ENCODE measurements around the gene STX18. TPM values are rescaled to one million over a fixed set of nuclear protein-coding genes. Genes with fewer than 3 reads are reported as not detected.

Gene STX18
- total RNA-seq, 1 donor from 2014 or later = 17.3 TPM

DNA sequence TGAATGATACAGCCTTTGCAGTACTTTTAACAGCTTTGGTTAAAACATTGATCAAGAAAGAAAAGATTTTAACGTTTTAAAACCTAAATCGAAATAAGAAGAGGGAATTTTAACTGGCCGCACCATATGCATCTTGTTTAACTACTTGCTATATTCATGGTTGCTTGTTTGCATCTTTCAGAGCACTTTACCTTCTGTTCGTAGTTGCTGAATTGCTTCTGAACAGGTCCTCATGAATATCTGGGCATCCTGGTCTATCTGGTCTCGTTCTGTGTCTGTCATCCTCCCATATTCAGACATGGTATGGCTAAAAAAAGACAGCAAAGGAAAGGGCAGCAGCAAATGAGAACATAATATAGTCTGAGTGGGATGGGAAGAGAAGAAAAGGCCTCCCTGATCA lies 82.7 kb downstream of the STX18 start:
- TF ChIP-seq, protein P1, sequence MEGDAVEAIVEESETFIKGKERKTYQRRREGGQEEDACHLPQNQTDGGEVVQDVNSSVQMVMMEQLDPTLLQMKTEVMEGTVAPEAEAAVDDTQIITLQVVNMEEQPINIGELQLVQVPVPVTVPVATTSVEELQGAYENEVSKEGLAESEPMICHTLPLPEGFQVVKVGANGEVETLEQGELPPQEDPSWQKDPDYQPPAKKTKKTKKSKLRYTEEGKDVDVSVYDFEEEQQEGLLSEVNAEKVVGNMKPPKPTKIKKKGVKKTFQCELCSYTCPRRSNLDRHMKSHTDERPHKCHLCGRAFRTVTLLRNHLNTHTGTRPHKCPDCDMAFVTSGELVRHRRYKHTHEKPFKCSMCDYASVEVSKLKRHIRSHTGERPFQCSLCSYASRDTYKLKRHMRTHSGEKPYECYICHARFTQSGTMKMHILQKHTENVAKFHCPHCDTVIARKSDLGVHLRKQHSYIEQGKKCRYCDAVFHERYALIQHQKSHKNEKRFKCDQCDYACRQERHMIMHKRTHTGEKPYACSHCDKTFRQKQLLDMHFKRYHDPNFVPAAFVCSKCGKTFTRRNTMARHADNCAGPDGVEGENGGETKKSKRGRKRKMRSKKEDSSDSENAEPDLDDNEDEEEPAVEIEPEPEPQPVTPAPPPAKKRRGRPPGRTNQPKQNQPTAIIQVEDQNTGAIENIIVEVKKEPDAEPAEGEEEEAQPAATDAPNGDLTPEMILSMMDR (IDR thresholded peaks at IDR 0.05; ENCODE audit: borderline replicate concordance) = no peak
- H3K4me1 ChIP-seq = no peaks in the 10 kb centered on the region
- no peak overlapping the region for H3K4me3 ChIP-seq
- DNase-seq = no peak
- intact Hi-C loops (cut with micrococcal nuclease) = no loop called here
- H3K36me3 ChIP-seq = peaks cover 52% of the 10 kb centered on the region
- no peaks in the 10 kb centered on the region for H3K9me3 ChIP-seq (replicated peaks)
- no peak overlapping the region for H3K27ac ChIP-seq (replicated peaks)
- no peaks in the 10 kb centered on the region for H3K27me3 ChIP-seq (ENCODE audit: low read depth)

DNA sequence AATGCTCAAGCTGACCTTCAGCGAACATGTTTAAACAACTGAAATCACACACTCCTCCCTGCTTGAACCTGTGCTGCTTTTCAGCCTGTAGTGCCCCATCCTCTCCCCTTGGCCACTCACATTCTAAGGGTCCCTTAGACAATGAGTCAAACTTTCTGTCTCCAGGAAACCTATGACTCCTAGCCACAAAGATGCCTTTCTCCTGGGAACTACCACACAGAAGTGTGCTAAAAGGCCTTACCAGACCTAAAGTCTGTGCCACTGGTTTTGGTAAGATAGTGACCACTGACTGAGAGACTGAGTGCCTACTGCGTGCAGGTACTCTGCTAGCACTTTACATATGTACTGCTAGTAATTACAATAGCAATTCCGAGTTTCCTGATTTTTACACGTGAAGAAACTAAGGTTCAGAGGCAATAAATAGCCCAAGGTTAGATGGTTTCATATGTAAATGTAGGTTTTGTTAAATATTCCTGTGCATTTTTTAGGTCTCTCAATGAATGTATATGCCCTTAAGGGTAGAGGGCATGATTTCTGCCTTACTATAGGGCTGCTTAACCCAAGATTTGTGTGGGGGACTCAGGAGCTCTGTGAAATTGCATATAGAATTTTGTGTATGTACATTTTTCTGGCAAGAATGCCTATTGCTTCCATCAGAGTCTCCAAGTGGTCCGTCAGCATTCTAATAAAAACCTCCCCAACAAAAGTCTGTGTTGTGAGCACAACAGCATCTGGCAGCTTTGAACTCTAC lies 83.9 kb downstream of the STX18 start:
- no peaks in the 10 kb centered on the region for H3K4me1 ChIP-seq
- TF ChIP-seq, protein P1 (IDR thresholded peaks at IDR 0.05; ENCODE audit: borderline replicate concordance) = no peak
- H3K36me3 ChIP-seq = peaks cover 64% of the 10 kb centered on the region
- peaks cover 2% of the 10 kb centered on the region for H3K9me3 ChIP-seq (replicated peaks)
- intact Hi-C loops (cut with micrococcal nuclease) = no loop called here
- H3K27me3 ChIP-seq (ENCODE audit: low read depth) = no peaks in the 10 kb centered on the region
- no peak for DNase-seq
- H3K27ac ChIP-seq (replicated peaks) = no peak overlapping the region
- no peak overlapping the region for H3K4me3 ChIP-seq

DNA sequence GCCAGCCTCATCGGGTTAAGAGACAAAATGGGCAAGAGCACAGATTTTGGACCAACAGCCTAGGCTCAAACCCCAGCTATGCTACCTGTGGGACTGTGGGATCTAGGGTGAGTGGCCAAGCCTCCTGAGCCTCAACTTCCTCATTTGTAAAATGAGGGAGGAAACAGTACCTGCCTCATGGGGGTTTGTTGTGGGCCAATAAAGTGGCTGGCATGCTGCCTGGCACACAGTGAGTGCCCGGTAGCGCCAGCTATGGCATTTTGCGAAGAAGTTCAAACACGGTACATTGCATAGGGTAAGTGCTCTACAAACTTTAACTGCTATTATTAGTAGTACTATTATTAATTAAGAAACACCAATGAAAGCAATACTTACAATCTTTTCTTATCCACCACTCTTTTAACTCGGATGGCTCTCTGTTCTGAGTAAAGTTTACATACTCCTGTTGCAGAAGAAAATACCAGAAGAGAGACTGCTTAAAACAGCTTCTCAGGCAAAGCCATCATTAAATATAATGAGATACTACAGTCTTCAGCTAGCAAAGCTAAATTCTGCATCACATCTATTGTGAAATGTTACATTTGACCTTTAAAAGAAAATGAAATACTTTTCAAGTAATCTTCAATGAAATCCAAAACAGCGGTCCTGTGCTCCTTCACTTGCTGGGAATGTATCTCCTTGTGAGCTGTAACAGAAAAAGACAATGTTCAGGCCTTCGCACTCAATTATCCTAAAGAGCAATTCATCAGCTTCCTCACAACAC lies 84.9 kb downstream of the STX18 start:
- Histone ChIP-seq H3K9me3 (replicated peaks) (peaks cover 11% of the 10 kb centered on the region), H3K27ac (replicated peaks) (no peak overlapping the region), H3K4me3 (no peak overlapping the region), H3K36me3 (peaks cover 74% of the 10 kb centered on the region), H3K4me1 (no peaks in the 10 kb centered on the region), H3K27me3 (ENCODE audit: low read depth) (no peaks in the 10 kb centered on the region)
- intact Hi-C loops (cut with micrococcal nuclease) = no loop called here
- TF ChIP-seq, protein P1 (IDR thresholded peaks at IDR 0.05; ENCODE audit: borderline replicate concordance) = no peak
- DNase-seq = no peak

- H3K36me3 ChIP-seq = peaks cover 79% of the 10 kb centered on the region
- H3K9me3 ChIP-seq (replicated peaks) = peaks cover 11% of the 10 kb centered on the region
- H3K27ac ChIP-seq (replicated peaks) = no peak overlapping the region
- intact Hi-C loops (cut with micrococcal nuclease) = no loop called here
- no peak for DNase-seq
- no peaks in the 10 kb centered on the region for H3K4me1 ChIP-seq
- H3K27me3 ChIP-seq (ENCODE audit: low read depth) = no peaks in the 10 kb centered on the region
- TF ChIP-seq, protein P1 (IDR thresholded peaks at IDR 0.05; ENCODE audit: borderline replicate concordance) = no peak
- no peak overlapping the region for H3K4me3 ChIP-seq
Observed at GRCh38 chr4:4456351-4456750, 85.5 kb downstream of the STX18 start.

GRCh38 chr4:4455210-4455865 lies 86.5 kb downstream of the STX18 start:
- Histone ChIP-seq H3K4me1 (no peaks in the 10 kb centered on the region), H3K27me3 (ENCODE audit: low read depth) (no peaks in the 10 kb centered on the region), H3K27ac (replicated peaks) (no peak overlapping the region), H3K9me3 (replicated peaks) (peaks cover 11% of the 10 kb centered on the region), H3K36me3 (peaks cover 83% of the 10 kb centered on the region), H3K4me3 (no peak overlapping the region)
- intact Hi-C loops (cut with micrococcal nuclease) = no loop called here
- TF ChIP-seq, protein P1 (IDR thresholded peaks at IDR 0.05; ENCODE audit: borderline replicate concordance) = no peak
- no peak for DNase-seq
